ENCODE data around the gene ANKRD6. TPM values are rescaled to one million over a fixed set of nuclear protein-coding genes. Genes with fewer than 3 reads are reported as not detected.
"Not testable (repeated sequence)": the region's sequence is repeated elsewhere in the genome, so short reads cannot be mapped to it uniquely, and the experiment has no call there.

The ANKRD6 gene
- total RNA-seq, 1 donor from 2014 or later: 43.5 TPM

GRCh38 chr6:89623749-89624148 lies 190.8 kb downstream of the ANKRD6 start:
- no peak for DNase-seq (ENCODE audit: low spot score in 2 of 2, unreplicated experiment in 2 of 2)
- Mint-ChIP-seq H3K27me3 (ENCODE audit: low read depth) (no peaks in the 10 kb centered on the region), H3K4me1 (no peaks in the 10 kb centered on the region), H3K4me3 (no peak overlapping the region), H3K36me3 (peaks cover 28% of the 10 kb centered on the region), H3K27ac (no peak overlapping the region), H3K9me3 (no peaks in the 10 kb centered on the region)
- TF ChIP-seq CTCF (IDR thresholded peaks at IDR 0.05; ENCODE audit: unreplicated experiment): no peak

DNA sequence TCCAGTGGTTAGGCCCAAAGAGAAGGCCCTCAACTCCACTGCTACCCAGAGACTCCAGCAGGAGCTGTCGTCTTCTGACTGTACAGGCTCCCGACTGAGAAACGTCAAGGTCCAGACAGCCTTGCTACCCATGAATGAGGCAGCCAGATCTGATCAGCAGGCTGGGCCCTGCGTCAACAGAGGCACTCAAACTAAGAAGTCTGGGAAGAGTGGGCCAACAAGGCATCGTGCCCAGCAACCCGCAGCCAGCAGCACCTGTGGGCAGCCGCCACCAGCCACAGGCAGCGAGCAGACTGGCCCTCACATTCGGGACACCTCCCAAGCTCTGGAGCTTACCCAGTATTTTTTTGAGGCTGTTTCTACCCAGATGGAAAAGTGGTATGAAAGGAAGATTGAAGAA lies 197.5 kb downstream of the ANKRD6 start:
- TF ChIP-seq CTCF (IDR thresholded peaks at IDR 0.05; ENCODE audit: unreplicated experiment): no peak
- no peak overlapping the region for H3K27ac Mint-ChIP-seq
- H3K4me1 Mint-ChIP-seq: no peaks in the 10 kb centered on the region
- H3K9me3 Mint-ChIP-seq: no peaks in the 10 kb centered on the region
- H3K36me3 Mint-ChIP-seq: peaks cover 26% of the 10 kb centered on the region
- DNase-seq (ENCODE audit: low spot score in 2 of 2, unreplicated experiment in 2 of 2): no peak
- no peaks in the 10 kb centered on the region for H3K27me3 Mint-ChIP-seq (ENCODE audit: low read depth)
- no peak overlapping the region for H3K4me3 Mint-ChIP-seq

- not testable (repeated sequence) for H3K9me3 Mint-ChIP-seq; DNase-seq (ENCODE audit: low spot score in 2 of 2, unreplicated experiment in 2 of 2); H3K27me3 Mint-ChIP-seq (ENCODE audit: low read depth); H3K27ac Mint-ChIP-seq; H3K4me3 Mint-ChIP-seq
- peaks cover 21% of the 10 kb centered on the region for H3K36me3 Mint-ChIP-seq
- peaks cover 18% of the 10 kb centered on the region for H3K4me1 Mint-ChIP-seq
Measured at GRCh38 chr6:89636412-89636811, 203.5 kb downstream of the ANKRD6 start.

DNA sequence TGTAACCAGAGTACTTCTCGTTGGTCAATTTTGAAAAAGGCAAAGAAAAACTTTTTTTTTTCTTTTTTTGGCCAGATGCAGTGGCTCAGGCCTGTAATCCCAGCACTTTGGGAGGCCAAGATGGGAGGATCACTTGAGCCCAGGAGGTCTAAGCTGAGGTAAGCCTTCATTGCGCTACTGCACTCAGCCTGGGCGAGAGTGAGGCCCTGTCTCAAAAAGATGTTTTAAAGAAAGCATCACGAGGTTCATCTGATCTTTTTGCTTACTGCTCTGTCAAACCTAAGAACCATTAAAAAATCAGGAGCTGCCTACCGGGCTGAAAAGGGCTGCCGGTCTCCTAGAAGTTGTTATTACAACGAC lies 205.0 kb downstream of the ANKRD6 start:
- no peak for TF ChIP-seq CTCF (IDR thresholded peaks at IDR 0.05; ENCODE audit: unreplicated experiment)
- no peaks in the 10 kb centered on the region for H3K9me3 Mint-ChIP-seq
- H3K4me1 Mint-ChIP-seq: peaks cover 18% of the 10 kb centered on the region
- H3K27ac Mint-ChIP-seq: peak overlapping the region; percentile 96
- peaks cover 22% of the 10 kb centered on the region for H3K36me3 Mint-ChIP-seq
- no peaks in the 10 kb centered on the region for H3K27me3 Mint-ChIP-seq (ENCODE audit: low read depth)
- no peak for DNase-seq (ENCODE audit: low spot score in 2 of 2, unreplicated experiment in 2 of 2)
- peak overlapping the region; percentile 89 for H3K4me3 Mint-ChIP-seq

- H3K36me3 Mint-ChIP-seq: peaks cover 22% of the 10 kb centered on the region
Measured at GRCh38 chr6:89638320-89639195, 205.6 kb downstream of the ANKRD6 start, which contains the start of gene LYRM2. TSS of gene LYRM2 (minus strand) at chr6:89638747. CDS start at chr6:89638716, 31 bp downstream.

More at GRCh38 chr6:89638320-89639195, 205.6 kb downstream of the ANKRD6 start, which contains the start of gene LYRM2:
- TF ChIP-seq CTCF (IDR thresholded peaks at IDR 0.05; ENCODE audit: unreplicated experiment): no peak
- Mint-ChIP-seq H3K9me3 (no peaks in the 10 kb centered on the region), H3K27me3 (ENCODE audit: low read depth) (no peaks in the 10 kb centered on the region), H3K27ac (peak within 1 kb of the TSS; percentile 96), H3K4me1 (peaks cover 18% of the 10 kb centered on the region), H3K4me3 (peak within 1 kb of the TSS; percentile 89)
- DNase-seq (ENCODE audit: low spot score in 2 of 2, unreplicated experiment in 2 of 2): peak; percentile 87 to 93
